Adipocyte (in vitro differentiated cells): Measurements from ENCODE around the gene PACSIN2.

Experiments used
- DNase-seq: peaks from one replicate; pipeline ENCODE4 v3.0.0-alpha.2; 2015; ENCODE audit warnings: low read depth
- H3K27me3 ChIP-seq: replicated peaks from 2 replicates; pipeline ENCODE4 v1.7.0; 2013; ENCODE audit warnings: mild to moderate bottlenecking, low read length, moderate library complexity; ENCODE audit not compliant: control insufficient read depth, insufficient read depth
- H3K36me3 ChIP-seq: 2 replicates; pipeline ENCODE4 v1.7.0; 2013; ENCODE audit warnings: low read length, mild to moderate bottlenecking, moderate library complexity; ENCODE audit not compliant: control insufficient read depth, insufficient read depth, severe bottlenecking
- H3K4me1 ChIP-seq: 2 replicates; pipeline ENCODE4 v1.7.0; 2013; ENCODE audit warnings: mild to moderate bottlenecking, low read length, moderate library complexity; ENCODE audit not compliant: control insufficient read depth, insufficient read depth
- H3K4me3 ChIP-seq: 2 replicates; pipeline ENCODE4 v1.7.0; 2013; ENCODE audit warnings: mild to moderate bottlenecking, low read length, moderate library complexity
- H3K9ac ChIP-seq: 2 replicates; pipeline ENCODE4 v1.7.0; 2013; ENCODE audit warnings: mild to moderate bottlenecking, low read length, moderate library complexity
- H3K9me3 ChIP-seq: 2 replicates; pipeline ENCODE4 v1.7.0; 2013; ENCODE audit warnings: mild to moderate bottlenecking, low read length, moderate library complexity; ENCODE audit not compliant: control insufficient read depth

Gene PACSIN2

GRCh38 chr22:42892571-42893316 lies 122.2 kb downstream of the PACSIN2 start:
- DNase-seq = no peak
- Histone ChIP-seq H3K9me3 (no peaks in the 10 kb centered on the region), H3K4me1 (no peaks in the 10 kb centered on the region), H3K36me3 (peaks cover 22% of the 10 kb centered on the region), H3K27me3 (no peaks in the 10 kb centered on the region), H3K9ac (no peak overlapping the region), H3K4me3 (no peak overlapping the region)

- H3K27me3 ChIP-seq = no peaks in the 10 kb centered on the region
- H3K36me3 ChIP-seq = peaks cover 25% of the 10 kb centered on the region
- H3K9me3 ChIP-seq = no peaks in the 10 kb centered on the region
- no peak for DNase-seq
- H3K4me1 ChIP-seq = no peaks in the 10 kb centered on the region
- H3K4me3 ChIP-seq = no peak overlapping the region
- H3K9ac ChIP-seq = no peak overlapping the region
Measured at GRCh38 chr22:42892156-42892555, 122.8 kb downstream of the PACSIN2 start.

GRCh38 chr22:42891696-42892095 lies 123.3 kb downstream of the PACSIN2 start:
- peaks cover 29% of the 10 kb centered on the region for H3K36me3 ChIP-seq

GRCh38 chr22:42891008-42891407 lies 123.9 kb downstream of the PACSIN2 start:
- Histone ChIP-seq H3K4me1 (no peaks in the 10 kb centered on the region), H3K27me3 (no peaks in the 10 kb centered on the region), H3K4me3 (no peak overlapping the region), H3K9ac (no peak overlapping the region), H3K9me3 (no peaks in the 10 kb centered on the region), H3K36me3 (peaks cover 32% of the 10 kb centered on the region)
- DNase-seq = no peak

More at GRCh38 chr22:42891696-42892095, 123.3 kb downstream of the PACSIN2 start:
- Histone ChIP-seq H3K27me3 (no peaks in the 10 kb centered on the region), H3K4me1 (no peaks in the 10 kb centered on the region), H3K9me3 (no peaks in the 10 kb centered on the region), H3K4me3 (no peak overlapping the region), H3K9ac (no peak overlapping the region)
- DNase-seq = no peak

- DNase-seq = no peak
- Histone ChIP-seq H3K36me3 (peaks cover 40% of the 10 kb centered on the region), H3K9ac (no peak overlapping the region), H3K9me3 (no peaks in the 10 kb centered on the region), H3K4me1 (no peaks in the 10 kb centered on the region), H3K27me3 (no peaks in the 10 kb centered on the region), H3K4me3 (no peak overlapping the region)
Measured at GRCh38 chr22:42889304-42889703, 125.6 kb downstream of the PACSIN2 start.

- Histone ChIP-seq H3K27me3 (no peaks in the 10 kb centered on the region), H3K9me3 (no peaks in the 10 kb centered on the region), H3K4me3 (no peak overlapping the region), H3K36me3 (peaks cover 53% of the 10 kb centered on the region), H3K4me1 (no peaks in the 10 kb centered on the region), H3K9ac (no peak overlapping the region)
- no peak for DNase-seq
Measured at GRCh38 chr22:42887523-42888507, 127.1 kb downstream of the PACSIN2 start.

GRCh38 chr22:42887120-42887519 lies 127.8 kb downstream of the PACSIN2 start:
- Histone ChIP-seq H3K36me3 (peaks cover 58% of the 10 kb centered on the region), H3K4me1 (no peaks in the 10 kb centered on the region), H3K27me3 (no peaks in the 10 kb centered on the region), H3K4me3 (no peak overlapping the region), H3K9me3 (no peaks in the 10 kb centered on the region), H3K9ac (no peak overlapping the region)
- DNase-seq = no peak

- Histone ChIP-seq H3K9me3 (no peaks in the 10 kb centered on the region), H3K4me3 (no peak overlapping the region), H3K9ac (no peak overlapping the region), H3K4me1 (no peaks in the 10 kb centered on the region), H3K27me3 (no peaks in the 10 kb centered on the region), H3K36me3 (peaks cover 71% of the 10 kb centered on the region)
- no peak for DNase-seq
Measured at GRCh38 chr22:42885446-42885845, 129.5 kb downstream of the PACSIN2 start.

- Histone ChIP-seq H3K4me1 (no peaks in the 10 kb centered on the region), H3K9ac (no peak overlapping the region), H3K27me3 (no peaks in the 10 kb centered on the region), H3K36me3 (peaks cover 72% of the 10 kb centered on the region), H3K4me3 (no peak overlapping the region), H3K9me3 (no peaks in the 10 kb centered on the region)
- no peak for DNase-seq
Measured at GRCh38 chr22:42884616-42885375, 130.2 kb downstream of the PACSIN2 start.

GRCh38 chr22:42883970-42884369 lies 131.0 kb downstream of the PACSIN2 start:
- Histone ChIP-seq H3K27me3 (no peaks in the 10 kb centered on the region), H3K9ac (no peak overlapping the region), H3K9me3 (no peaks in the 10 kb centered on the region), H3K4me1 (no peaks in the 10 kb centered on the region), H3K36me3 (peaks cover 72% of the 10 kb centered on the region), H3K4me3 (no peak overlapping the region)
- DNase-seq = no peak

- H3K4me3 ChIP-seq = no peak overlapping the region
- no peak for DNase-seq
- H3K9me3 ChIP-seq = no peaks in the 10 kb centered on the region
- peaks cover 72% of the 10 kb centered on the region for H3K36me3 ChIP-seq
- H3K4me1 ChIP-seq = no peaks in the 10 kb centered on the region
- H3K27me3 ChIP-seq = no peaks in the 10 kb centered on the region
- no peak overlapping the region for H3K9ac ChIP-seq
Measured at GRCh38 chr22:42883121-42883520, 131.8 kb downstream of the PACSIN2 start.
